Stimulated activated CD8-positive, alpha-beta memory T cell treated with anti-CD3 and anti-CD28 coated beads, Interleukin-2, amount 100 ng/mL, for 1 hour (primary cell): ENCODE measurements around the gene NELFA.

ENCODE experiments used
- DNase-seq, 2 donors: peaks; one replicate each; pipeline ENCODE4 v3.0.0-alpha.2; 2020; ENCODE audit warnings: low read depth in 2 of 2

Gene NELFA

GRCh38 chr4:1982124-1983052 is 26.4 kb downstream of the NELFA start:
- no peak for DNase-seq

- no peak for DNase-seq
These were observed 27.3 kb downstream of the NELFA start for GRCh38 chr4:1981251-1982058.

DNA sequence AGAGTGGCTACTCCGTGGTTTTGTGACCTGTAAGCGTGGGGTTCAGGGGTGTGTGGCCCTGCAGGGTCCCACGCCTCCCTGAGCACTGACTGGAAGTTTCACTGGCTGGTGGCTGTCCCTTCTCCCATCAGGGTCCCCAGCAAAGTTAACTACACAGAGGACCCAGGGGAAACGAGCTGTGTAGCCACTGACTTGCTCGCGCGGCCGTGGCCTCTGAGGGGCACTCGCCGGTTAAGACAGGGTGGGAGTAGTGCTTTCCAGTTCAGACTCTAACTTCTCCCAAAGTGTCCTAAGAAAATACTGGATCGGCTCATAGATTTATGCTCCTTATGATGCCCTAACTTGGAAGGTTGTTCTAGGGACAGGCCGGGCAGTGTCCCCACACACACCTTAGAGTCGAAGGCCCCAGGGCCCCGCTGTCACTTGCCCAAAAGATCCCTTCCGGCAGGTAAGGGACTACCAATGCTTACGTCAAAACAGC is 28.2 kb downstream of the NELFA start:
- no peak for DNase-seq

- no peak for DNase-seq
These were observed 29.1 kb downstream of the NELFA start for GRCh38 chr4:1979477-1980196.

DNA sequence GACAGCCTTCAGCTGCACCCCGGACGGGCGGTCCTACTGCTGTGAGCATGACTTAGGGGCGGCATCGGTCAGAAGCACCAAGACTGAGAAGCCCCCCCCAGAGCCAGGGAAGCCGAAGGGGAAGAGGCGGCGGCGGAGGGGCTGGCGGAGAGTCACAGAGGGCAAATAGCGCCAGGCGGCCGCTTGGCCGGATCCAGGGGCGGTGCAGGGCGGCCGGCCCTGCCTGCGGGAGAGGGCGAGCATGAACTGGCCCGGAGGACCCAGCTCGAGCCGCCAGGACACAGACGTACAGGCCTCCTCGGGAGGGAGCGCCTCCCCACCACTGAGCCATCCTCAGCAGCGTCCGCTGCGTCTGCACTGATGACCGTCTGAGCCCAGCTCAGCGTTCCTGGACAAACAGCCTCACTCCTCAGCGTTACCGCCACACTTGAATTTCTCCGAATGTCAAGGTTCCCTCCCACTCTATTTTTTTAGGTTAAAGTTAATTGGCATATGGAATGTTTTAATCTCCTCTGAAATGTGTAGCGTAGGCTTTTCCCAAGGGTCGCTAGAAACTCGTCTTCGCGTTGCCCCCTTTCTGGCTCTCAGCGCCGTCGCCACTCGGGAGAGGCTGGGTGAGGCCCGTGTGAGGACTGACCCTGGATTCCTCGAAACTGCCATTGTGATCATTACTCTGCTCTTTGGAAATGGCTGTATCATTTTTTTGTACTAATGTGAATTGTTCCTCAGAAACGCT is 29.9 kb downstream of the NELFA start:
- no peak for DNase-seq

DNA sequence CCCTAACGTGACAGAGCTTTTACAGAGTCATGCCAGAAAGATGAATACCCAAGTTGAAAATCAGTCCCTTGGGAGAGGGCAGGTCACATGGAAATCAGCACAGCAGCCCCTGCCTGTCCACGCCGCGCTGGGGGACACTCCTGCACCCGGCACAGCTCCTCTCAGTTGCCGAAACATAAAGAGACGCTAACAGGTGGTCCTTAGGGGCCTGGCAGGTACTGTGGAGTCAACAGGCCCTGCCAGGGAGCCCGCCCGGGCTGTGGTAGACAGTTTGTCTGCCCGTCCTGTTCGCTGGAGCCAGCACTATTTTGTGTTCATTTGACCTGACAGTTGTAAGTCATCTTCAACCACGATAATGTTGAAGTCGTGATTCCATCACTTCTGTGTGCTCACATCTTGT is 30.5 kb downstream of the NELFA start:
- no peak for DNase-seq

GRCh38 chr4:1976416-1977352 is 32.1 kb downstream of the NELFA start:
- DNase-seq = no peak

DNA sequence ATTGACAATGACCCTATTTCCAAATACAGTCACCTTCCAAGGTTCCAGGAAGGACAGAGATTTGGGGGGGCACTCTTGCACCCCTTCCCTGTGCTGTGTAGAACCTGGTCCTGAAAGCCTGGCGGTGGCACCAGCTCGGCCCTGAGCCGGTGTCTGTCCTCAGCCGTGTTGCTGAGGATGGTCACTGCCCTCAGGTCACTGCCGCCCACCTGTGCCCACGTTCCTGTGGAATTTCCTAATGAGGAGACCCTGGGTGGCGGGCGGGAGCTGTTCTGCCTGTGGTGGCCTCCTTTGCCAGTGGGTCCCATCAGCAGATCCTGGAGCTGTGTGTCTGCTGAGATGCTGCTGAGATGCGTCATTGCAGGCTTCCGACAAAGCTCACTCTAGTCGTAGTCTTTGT is 32.9 kb downstream of the NELFA start:
- no peak for DNase-seq

DNA sequence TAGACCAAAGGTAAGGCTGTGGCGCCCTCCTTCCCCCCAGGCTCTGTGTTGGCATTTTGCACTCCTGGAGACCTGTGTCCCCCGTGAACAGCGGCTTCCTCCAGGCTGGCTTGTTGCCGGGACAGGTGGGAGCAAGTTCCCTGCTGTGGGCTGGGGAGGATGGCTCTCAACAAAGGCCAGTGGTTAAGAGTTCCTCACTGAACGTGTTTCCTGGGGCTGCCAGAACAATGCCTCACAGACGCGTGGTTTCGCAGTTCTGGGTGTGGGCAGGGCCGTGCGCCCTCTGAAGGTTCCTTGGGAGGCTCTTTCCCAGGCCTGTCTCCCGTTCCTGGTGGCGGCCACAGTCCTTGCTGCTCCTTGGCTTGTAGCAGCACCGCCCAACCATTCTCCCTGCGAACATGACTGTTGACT is 33.4 kb downstream of the NELFA start:
- no peak for DNase-seq

- DNase-seq = no peak
These were observed 33.9 kb downstream of the NELFA start for GRCh38 chr4:1974840-1975239.

DNA sequence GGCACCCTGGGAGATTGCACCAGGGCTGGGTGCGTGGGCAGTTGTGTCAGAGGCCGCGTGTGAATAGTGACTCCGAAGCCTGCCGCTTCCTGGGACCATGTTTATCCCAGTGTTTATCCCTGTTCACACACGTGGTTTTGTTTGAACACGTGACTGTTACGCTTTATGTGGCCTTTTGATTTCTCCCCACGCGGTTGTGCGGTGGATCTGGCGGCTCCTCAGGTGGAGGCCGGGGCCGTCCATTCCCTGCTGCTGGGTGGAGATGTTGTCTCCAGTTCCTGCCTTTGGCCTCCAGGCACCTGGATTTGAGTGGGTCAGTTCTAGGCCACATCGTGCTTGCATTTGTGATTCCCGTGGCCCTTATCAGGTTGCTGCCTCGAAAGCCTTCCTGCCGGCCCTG is 35.1 kb downstream of the NELFA start:
- DNase-seq = no peak

GRCh38 chr4:1973218-1973617 is 35.6 kb downstream of the NELFA start:
- no peak for DNase-seq

DNA sequence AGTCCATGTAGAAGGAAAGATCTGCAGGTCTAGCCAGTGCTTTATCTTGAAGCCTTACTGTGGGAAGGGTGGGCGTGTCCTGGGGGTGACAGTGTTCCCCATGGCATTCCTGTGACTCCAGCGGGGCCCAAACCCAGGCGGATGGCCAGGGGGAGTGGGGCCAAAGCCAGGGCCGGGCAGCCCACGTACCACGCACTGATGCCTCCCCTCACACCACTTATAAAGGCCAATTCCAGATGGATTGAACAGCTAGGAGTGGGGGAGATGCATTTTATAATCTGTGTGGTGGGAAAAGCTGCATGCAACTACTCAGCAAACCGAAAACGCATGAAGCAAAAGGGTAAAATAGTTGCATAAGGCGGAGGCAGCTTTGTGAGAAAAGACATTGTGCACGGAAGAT is 36.4 kb downstream of the NELFA start:
- no peak for DNase-seq

- no peak for DNase-seq
These were observed 37.1 kb downstream of the NELFA start for GRCh38 chr4:1971456-1972200.

DNA sequence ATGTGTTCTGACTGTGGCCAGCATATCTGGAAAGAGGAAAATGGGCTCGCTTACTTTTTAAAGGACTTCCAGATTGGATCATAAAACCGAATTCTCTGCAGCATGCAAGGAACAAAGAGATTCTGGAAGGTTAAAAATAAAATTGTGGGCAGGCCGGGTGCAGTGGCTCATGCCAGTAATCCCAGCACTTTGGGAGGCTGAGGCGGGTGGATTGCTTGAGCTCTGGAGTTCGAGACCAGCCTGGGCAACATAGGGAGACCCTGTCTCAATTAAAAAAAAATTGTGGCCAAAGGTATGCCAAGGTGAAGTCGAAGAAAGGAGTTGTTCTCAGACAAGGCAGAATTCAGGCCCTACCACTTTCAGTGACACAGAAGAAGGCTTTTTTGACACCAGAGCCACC is 37.8 kb downstream of the NELFA start:
- no peak for DNase-seq

GRCh38 chr4:1969928-1970723 is 38.6 kb downstream of the NELFA start:
- DNase-seq = no peak

- no peak for DNase-seq
These were observed 40.0 kb downstream of the NELFA start for GRCh38 chr4:1968686-1969295.

DNA sequence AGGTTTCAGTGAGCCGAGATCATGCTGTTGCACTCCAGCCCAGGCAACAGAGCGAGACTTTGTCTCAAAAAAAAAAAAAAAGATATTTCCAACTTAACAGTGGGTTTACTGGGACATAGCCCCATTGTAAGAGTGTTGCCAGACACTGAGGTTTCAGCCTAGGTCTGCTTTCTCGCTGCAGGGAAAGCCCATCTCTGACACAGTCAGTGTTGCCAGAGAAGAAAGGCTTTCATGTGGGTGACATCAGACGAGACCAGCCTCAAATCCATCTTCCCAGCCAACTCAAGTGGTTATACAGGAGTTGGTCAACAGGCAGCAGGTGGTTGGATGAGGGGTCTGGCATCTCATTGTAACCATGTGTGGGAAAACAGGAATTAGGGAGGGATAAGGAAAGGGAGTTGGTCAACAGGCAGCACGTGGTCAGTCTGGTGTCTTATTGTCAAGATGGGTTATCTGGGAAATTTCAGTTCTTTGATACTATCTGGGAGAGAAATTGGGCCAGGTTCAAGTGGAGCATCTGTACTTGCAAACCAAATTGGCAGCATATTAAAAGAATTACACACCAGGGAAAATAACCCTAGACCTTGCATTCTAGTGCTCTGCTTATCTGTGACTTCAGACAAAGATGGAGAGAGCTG is 41.1 kb downstream of the NELFA start:
- DNase-seq = no peak
